Adrenal gland (tissue), 5 donors: Measurements from ENCODE around the gene HTR7.

Source experiments
- POLR2A ChIP-seq, 2 donors: fragments of 450-650 bp; IDR thresholded peaks; one replicate each; pipeline ENCODE4 v1.6.1; 2017; ENCODE audit warnings: antibody characterized with exemption in 2 of 2, mild to moderate bottlenecking in 2 of 2, moderate library complexity in 1 of 2
- TF ChIP-seq, protein P1 (sequence below), 6 experiments: fragments of 450-650 bp in 4 of 6; fragments of 200-600 bp in 2 of 6; sonication (generic) in 1 of 6; IDR thresholded peaks; 1 replicate in 5 of 6; 2 replicates in 1 of 6; pipeline versions ENCODE4 v1.5.1 to v1.8.0; 2016 to 2021; ENCODE audit warnings: antibody characterized with exemption in 6 of 6, mild to moderate bottlenecking in 2 of 6, moderate library complexity in 1 of 6
- donor health status: DM: no; HTN: no; CAD: no.

DNA sequence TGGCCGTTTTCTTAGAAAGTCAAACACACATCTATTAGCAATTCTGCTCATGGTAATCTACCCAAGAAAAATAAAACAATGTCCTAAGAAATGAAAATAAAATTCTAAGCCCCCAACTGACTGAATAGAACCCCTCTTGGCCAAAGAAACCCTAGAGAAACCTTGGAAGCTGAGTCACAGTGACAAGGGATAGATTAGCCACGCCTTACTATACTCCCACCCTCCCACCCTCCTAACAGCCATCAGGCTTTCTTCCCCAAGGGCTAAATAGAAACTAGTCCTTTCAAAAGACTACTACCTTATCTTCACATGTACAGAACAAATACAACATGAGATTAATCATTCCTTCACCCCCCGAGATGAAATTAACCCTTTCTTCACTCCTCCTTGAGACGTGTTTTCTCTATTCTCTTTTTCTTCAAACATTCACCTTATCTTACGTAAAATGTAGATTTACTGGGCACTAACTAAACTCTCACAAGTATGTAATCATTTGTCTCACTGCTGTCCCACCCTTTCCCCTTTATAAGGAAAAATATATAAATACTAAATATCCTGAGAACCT is 57.5 kb downstream of the HTR7 start:
- TF ChIP-seq, protein P1, sequence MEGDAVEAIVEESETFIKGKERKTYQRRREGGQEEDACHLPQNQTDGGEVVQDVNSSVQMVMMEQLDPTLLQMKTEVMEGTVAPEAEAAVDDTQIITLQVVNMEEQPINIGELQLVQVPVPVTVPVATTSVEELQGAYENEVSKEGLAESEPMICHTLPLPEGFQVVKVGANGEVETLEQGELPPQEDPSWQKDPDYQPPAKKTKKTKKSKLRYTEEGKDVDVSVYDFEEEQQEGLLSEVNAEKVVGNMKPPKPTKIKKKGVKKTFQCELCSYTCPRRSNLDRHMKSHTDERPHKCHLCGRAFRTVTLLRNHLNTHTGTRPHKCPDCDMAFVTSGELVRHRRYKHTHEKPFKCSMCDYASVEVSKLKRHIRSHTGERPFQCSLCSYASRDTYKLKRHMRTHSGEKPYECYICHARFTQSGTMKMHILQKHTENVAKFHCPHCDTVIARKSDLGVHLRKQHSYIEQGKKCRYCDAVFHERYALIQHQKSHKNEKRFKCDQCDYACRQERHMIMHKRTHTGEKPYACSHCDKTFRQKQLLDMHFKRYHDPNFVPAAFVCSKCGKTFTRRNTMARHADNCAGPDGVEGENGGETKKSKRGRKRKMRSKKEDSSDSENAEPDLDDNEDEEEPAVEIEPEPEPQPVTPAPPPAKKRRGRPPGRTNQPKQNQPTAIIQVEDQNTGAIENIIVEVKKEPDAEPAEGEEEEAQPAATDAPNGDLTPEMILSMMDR (IDR thresholded peaks at IDR 0.05), result no peak
- TF ChIP-seq POLR2A (IDR thresholded peaks at IDR 0.05), result no peak
